HEK293T (cell line): ENCODE data around the gene CLEC16A.

Source experiments
- HDGF ChIP-seq: fragments of 450-650 bp; IDR thresholded peaks from 2 replicates; pipeline ENCODE4 v1.6.1; 2017; ENCODE audit warnings: antibody characterized with exemption, borderline replicate concordance
- L3MBTL2 ChIP-seq: fragments of 450-650 bp; conservative IDR thresholded peaks from 2 replicates; pipeline ENCODE4 v1.6.1; 2016; ENCODE audit warnings: mild to moderate bottlenecking

DNA sequence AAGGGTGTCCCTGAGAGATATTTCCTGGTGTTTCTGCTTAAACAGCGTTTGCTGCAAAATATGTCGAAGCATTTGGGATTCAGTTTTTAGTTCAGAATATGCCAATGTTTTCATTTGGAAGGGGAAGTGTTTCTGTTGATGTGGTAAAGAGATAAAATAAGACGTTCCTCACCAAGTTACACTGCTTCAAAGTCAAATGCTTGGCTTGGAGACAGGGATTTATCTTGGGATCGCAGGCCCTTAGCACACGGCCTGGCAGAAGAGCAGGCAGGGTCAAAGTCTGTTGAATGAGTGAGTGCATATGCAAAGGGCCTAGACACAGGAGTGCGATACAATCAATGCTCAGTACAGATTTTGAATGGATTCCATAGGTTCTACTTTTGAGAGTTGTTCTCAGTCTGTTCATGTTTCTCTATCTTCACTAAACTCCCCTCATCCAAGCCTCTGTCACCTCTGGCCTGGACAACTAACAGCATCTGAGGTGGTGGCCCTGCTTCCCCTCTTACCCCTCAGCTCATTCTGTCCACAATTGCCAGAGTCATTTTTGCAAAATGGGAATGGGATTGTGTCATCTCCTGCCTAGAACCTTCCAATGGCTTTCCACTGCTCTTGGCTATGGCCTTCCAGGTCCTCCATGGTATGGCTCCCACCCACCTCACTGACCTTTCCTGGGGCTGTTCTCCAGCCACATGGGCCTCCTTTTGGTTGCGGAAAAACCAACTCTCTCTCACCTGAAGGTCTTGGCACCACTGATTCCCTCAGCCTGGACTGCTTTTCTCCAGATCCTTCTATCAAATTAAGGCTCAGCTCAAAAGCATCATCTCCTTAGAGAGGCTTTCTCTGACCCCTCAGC lies 5.3 kb upstream of the CLEC16A start:
- TF ChIP-seq L3MBTL2 (no peak), HDGF (no peak)
